ENCODE measurements around the gene ARHGAP31.

The ARHGAP31 gene

DNA sequence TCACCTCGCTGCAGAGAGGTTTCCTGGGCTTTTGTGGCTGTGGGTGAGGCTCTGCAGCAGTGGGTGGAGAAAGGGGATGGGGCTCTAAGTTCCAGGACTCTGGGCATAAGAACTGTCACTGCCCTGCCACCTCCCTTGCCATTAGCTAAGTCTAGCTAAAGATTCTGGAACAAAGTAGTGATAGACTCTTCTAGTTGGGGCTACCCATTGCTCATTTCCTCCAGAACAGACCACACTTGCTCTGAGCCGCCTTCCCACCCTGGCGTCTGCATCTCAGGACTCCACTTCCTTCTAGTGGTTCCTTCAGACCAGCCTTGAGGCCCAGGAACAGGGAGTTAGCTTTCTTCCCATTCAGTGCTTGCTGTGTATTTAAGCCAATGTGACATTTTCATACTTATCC lies 7.5 kb downstream of the ARHGAP31 start:
- Histone ChIP-seq H3K36me3 (ENCODE audit: control insufficient read depth in 2 of 2, insufficient read depth in 1 of 2, low read length in 2 of 2) (peaks cover 0 to 14% of the 10 kb centered on the region in 2 experiments; a peak in 1 of 3 replicates), H3K9me3 (ENCODE audit: control insufficient read depth, insufficient read depth, low read depth, low read length) (no peaks in the 10 kb centered on the region), H3K27ac (ENCODE audit: extremely low read depth, low read depth, low read length) (no peak overlapping the region), H3K4me1 (ENCODE audit: control insufficient read depth, insufficient read depth, low read length) (0 out of 2 replicates have a peak, but pooled peaks cover 2% of the 10 kb centered on the region), H3K4me3 (ENCODE audit: low read depth, low read length) (no peak overlapping the region)
- TF ChIP-seq, protein P1, sequence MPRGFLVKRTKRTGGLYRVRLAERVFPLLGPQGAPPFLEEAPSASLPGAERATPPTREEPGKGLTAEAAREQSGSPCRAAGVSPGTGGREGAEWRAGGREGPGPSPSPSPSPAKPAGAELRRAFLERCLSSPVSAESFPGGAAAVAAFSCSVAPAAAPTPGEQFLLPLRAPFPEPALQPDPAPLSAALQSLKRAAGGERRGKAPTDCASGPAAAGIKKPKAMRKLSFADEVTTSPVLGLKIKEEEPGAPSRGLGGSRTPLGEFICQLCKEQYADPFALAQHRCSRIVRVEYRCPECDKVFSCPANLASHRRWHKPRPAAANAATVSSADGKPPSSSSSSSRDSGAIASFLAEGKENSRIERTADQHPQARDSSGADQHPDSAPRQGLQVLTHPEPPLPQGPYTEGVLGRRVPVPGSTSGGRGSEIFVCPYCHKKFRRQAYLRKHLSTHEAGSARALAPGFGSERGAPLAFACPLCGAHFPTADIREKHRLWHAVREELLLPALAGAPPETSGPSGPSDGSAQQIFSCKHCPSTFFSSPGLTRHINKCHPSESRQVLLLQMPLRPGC (tag by site-specific recombination; IDR thresholded peaks at IDR 0.05), result no peak
- TF ChIP-seq, protein P2, sequence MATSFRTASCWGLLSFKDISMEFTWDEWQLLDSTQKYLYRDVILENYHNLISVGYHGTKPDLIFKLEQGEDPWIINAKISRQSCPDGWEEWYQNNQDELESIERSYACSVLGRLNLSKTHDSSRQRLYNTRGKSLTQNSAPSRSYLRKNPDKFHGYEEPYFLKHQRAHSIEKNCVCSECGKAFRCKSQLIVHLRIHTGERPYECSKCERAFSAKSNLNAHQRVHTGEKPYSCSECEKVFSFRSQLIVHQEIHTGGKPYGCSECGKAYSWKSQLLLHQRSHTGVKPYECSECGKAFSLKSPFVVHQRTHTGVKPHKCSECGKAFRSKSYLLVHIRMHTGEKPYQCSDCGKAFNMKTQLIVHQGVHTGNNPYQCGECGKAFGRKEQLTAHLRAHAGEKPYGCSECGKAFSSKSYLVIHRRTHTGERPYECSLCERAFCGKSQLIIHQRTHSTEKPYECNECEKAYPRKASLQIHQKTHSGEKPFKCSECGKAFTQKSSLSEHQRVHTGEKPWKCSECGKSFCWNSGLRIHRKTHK (tag by site-specific recombination; IDR thresholded peaks at IDR 0.05), result no peak
- TF ChIP-seq ZNF610 (tag by site-specific recombination; IDR thresholded peaks at IDR 0.05; ENCODE audit: borderline replicate concordance) (no peak), ZNF169 (tag by site-specific recombination; IDR thresholded peaks at IDR 0.05) (no peak), ZNF140 (tag by site-specific recombination; IDR thresholded peaks at IDR 0.05) (no peak), ZNF335 (tag by site-specific recombination; conservative IDR thresholded peaks at IDR 0.05) (no peak), ZNF121 (tag by site-specific recombination; IDR thresholded peaks at IDR 0.05) (no peak), ZNF391 (tag by site-specific recombination; IDR thresholded peaks at IDR 0.05; ENCODE audit: borderline replicate concordance, low read depth) (no peak), ZNF146 (tag by site-specific recombination; IDR thresholded peaks at IDR 0.05) (no peak), ZNF311 (tag by site-specific recombination; IDR thresholded peaks at IDR 0.05; ENCODE audit: borderline replicate concordance) (no peak), REPIN1 (tag by site-specific recombination; IDR thresholded peaks at IDR 0.05; ENCODE audit: low read depth) (no peak), ZNF585B (tag by site-specific recombination; IDR thresholded peaks at IDR 0.05) (no peak), ZNF670 (tag by site-specific recombination; IDR thresholded peaks at IDR 0.05; ENCODE audit: low read depth) (no peak)
- TF ChIP-seq, protein P3, sequence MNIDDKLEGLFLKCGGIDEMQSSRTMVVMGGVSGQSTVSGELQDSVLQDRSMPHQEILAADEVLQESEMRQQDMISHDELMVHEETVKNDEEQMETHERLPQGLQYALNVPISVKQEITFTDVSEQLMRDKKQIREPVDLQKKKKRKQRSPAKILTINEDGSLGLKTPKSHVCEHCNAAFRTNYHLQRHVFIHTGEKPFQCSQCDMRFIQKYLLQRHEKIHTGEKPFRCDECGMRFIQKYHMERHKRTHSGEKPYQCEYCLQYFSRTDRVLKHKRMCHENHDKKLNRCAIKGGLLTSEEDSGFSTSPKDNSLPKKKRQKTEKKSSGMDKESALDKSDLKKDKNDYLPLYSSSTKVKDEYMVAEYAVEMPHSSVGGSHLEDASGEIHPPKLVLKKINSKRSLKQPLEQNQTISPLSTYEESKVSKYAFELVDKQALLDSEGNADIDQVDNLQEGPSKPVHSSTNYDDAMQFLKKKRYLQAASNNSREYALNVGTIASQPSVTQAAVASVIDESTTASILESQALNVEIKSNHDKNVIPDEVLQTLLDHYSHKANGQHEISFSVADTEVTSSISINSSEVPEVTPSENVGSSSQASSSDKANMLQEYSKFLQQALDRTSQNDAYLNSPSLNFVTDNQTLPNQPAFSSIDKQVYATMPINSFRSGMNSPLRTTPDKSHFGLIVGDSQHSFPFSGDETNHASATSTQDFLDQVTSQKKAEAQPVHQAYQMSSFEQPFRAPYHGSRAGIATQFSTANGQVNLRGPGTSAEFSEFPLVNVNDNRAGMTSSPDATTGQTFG (tag by site-specific recombination; IDR thresholded peaks at IDR 0.05; ENCODE audit: borderline replicate concordance), result no peak
- TF ChIP-seq, protein P4, sequence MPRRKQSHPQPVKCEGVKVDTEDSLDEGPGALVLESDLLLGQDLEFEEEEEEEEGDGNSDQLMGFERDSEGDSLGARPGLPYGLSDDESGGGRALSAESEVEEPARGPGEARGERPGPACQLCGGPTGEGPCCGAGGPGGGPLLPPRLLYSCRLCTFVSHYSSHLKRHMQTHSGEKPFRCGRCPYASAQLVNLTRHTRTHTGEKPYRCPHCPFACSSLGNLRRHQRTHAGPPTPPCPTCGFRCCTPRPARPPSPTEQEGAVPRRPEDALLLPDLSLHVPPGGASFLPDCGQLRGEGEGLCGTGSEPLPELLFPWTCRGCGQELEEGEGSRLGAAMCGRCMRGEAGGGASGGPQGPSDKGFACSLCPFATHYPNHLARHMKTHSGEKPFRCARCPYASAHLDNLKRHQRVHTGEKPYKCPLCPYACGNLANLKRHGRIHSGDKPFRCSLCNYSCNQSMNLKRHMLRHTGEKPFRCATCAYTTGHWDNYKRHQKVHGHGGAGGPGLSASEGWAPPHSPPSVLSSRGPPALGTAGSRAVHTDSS (tag by site-specific recombination; IDR thresholded peaks at IDR 0.05), result no peak
- TF ChIP-seq, protein P5, sequence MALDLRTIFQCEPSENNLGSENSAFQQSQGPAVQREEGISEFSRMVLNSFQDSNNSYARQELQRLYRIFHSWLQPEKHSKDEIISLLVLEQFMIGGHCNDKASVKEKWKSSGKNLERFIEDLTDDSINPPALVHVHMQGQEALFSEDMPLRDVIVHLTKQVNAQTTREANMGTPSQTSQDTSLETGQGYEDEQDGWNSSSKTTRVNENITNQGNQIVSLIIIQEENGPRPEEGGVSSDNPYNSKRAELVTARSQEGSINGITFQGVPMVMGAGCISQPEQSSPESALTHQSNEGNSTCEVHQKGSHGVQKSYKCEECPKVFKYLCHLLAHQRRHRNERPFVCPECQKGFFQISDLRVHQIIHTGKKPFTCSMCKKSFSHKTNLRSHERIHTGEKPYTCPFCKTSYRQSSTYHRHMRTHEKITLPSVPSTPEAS (tag by site-specific recombination; IDR thresholded peaks at IDR 0.05), result no peak
- TF ChIP-seq, protein P6, sequence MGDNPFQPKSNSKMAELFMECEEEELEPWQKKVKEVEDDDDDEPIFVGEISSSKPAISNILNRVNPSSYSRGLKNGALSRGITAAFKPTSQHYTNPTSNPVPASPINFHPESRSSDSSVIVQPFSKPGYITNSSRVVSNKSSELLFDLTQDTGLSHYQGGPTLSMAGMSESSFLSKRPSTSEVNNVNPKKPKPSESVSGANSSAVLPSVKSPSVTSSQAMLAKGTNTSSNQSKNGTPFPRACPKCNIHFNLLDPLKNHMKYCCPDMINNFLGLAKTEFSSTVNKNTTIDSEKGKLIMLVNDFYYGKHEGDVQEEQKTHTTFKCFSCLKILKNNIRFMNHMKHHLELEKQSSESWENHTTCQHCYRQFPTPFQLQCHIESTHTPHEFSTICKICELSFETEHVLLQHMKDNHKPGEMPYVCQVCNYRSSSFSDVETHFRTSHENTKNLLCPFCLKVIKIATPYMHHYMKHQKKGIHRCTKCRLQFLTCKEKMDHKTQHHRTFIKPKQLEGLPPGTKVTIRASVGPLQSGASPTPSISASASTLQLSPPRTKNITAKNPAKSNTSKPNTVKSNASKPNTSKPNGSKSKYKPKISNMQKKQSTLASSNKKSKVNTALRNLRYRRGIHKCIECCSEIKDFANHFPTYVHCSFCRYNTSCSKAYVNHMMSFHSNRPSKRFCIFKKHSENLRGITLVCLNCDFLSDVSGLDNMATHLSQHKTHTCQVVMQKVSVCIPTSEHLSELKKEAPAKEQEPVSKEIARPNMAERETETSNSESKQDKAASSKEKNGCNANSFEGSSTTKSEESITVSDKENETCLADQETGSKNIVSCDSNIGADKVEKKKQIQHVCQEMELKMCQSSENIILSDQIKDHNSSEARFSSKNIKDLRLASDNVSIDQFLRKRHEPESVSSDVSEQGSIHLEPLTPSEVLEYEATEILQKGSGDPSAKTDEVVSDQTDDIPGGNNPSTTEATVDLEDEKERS (tag by site-specific recombination; IDR thresholded peaks at IDR 0.05), result no peak
- TF ChIP-seq, protein P7, sequence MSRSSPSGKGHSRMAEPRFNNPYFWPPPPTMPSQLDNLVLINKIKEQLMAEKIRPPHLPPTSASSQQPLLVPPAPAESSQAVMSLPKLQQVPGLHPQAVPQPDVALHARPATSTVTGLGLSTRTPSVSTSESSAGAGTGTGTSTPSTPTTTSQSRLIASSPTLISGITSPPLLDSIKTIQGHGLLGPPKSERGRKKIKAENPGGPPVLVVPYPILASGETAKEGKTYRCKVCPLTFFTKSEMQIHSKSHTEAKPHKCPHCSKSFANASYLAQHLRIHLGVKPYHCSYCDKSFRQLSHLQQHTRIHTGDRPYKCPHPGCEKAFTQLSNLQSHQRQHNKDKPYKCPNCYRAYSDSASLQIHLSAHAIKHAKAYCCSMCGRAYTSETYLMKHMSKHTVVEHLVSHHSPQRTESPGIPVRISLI (tag by site-specific recombination; IDR thresholded peaks at IDR 0.05), result no peak
- ChIA-PET CTCF (no interaction called here), POLR2A (no interaction called here)
